Activated CD4-positive, alpha-beta T cell treated with anti-CD3 and anti-CD28 coated beads, Interleukin-2, amount 50 U/mL, for 4 hours (primary cell): ENCODE data around the gene HBD.
"Not testable (repeated sequence)": the region's sequence is repeated elsewhere in the genome, so short reads cannot be mapped to it uniquely, and the experiment has no call there.

Source experiments
- DNase-seq, 2 experiments: peaks; one replicate each; pipeline ENCODE4 v3.0.0-alpha.2; 2020

HBD gene

DNA sequence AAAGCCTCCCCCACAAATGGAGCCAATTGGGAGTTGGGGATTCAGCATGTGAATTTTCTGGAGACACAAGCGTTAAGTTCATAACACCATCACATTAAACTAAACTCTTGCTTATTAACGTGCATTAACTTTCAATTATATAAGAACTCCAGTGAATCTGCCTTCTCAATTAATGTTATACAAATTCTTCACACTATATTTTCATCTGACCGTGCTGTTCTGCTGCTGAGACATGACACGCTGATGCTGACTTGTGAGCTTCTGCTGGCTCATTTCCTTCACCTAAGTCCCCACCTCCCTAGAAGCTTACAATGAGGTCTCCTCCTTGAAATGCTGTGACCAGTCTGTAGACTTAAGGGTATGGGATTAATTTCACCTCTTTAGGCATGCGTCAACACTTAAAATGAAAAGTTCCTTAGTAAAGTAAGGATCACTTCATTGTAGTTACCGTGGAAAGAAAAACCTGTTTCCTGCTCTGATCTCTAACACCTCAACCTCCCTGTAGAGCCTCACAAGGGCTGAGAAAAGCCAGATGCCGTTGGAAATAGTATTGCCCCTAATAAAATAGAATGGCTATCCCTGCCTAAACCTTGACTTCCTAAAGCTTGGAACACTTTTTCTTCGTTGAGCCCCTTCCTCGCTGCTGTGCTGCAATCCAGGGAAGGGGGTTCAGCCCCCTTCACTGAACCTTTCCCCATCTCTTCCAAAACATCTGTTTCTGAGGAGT is 18.1 kb upstream of the HBD start:
- no peak for DNase-seq

DNA sequence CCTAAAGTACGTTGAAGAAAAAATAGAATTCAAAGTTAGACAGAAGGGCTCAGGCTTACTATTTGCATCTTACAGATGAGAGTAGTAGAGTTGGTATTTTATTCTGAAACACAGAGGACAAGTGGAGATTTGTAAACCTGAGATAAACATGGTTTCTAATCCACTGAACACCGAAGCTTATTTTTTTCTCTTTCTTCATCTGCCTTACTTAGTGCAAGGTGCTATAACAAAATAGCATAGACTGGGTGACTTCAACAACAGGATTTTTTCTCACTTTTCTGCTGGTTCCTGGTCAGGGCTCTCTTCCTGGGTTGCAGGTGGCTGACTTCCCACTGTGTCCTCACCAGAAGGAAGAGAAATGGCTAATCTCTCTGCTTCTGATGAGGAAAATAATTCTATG is 17.5 kb upstream of the HBD start:
- DNase-seq = no peak

DNA sequence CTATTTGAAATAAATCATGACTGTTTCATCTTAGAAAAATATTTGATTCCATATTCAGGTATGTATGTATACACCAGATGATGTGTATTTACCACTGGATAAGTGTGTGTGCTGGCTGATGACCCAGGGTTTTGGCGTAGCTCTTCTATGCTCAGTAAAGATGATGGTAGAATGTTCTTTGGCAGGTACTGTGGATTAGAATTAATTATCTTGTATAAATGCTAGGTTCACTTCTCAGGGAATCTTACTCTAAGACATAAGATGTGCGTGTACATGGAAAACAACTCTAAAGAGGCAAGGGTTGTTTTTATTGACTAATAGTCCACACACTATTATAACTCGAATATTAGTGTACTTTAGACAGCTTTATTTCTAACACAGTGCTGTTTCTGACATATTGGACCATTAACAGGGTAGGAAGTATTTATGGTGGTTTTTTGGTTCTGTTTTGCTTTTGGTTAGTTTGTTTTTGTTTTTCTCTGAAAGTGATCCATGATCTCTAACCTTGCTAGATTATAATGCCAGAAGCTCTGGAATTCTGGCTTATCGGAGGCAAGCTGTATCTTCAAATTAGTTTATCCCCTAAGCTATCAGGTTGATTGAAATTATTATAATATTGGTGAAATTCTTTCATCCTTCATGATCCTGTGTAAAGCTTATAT is 16.4 kb upstream of the HBD start:
- DNase-seq = no peak

GRCh38 chr11:5249807-5250396 is 15.6 kb upstream of the HBD start, which contains the start of gene HBG1:
Gene HBG1, minus strand, starts transcription at chr11:5249857. Its CDS starts 53 bp downstream, at chr11:5249804.
- DNase-seq = not testable (repeated sequence)

- not testable (repeated sequence) for DNase-seq
These were observed 14.2 kb upstream of the HBD start for GRCh38 chr11:5248498-5248897.

DNA sequence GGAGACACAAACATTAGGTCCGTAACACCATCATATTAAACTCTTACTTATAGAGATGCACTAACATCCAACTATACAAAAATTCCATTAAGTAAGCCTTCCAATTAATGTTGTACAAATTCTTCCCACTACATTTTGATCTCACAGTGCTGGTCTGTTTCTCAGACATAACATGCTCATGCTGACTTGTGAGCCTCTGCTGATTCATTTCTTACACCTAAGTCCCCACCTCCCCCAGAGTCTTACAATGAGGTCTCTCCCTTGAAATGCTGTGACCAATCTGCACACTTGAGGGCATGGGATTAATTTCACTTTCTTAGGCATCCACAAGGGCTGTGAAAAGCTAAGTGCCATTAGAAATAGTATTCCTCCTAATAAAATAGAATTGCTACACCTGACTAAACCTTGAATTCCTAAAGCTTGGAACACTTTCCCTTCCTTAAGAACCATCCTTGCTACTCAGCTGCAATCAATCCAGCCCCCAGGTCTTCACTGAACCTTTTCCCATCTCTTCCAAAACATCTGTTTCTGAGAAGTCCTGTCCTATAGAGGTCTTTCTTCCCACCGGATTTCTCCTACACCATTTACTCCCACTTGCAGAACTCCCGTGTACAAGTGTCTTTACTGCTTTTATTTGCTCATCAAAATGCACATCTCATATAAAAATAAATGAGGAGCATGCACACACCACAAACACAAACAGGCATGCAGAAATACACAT is 13.3 kb upstream of the HBD start:
- DNase-seq = no peak

GRCh38 chr11:5246772-5247471 is 12.6 kb upstream of the HBD start:
- no peak for DNase-seq

- DNase-seq = no peak
These were observed 10.9 kb upstream of the HBD start for GRCh38 chr11:5245155-5245554.

GRCh38 chr11:5243816-5244180 is 9.5 kb upstream of the HBD start:
- no peak for DNase-seq

DNA sequence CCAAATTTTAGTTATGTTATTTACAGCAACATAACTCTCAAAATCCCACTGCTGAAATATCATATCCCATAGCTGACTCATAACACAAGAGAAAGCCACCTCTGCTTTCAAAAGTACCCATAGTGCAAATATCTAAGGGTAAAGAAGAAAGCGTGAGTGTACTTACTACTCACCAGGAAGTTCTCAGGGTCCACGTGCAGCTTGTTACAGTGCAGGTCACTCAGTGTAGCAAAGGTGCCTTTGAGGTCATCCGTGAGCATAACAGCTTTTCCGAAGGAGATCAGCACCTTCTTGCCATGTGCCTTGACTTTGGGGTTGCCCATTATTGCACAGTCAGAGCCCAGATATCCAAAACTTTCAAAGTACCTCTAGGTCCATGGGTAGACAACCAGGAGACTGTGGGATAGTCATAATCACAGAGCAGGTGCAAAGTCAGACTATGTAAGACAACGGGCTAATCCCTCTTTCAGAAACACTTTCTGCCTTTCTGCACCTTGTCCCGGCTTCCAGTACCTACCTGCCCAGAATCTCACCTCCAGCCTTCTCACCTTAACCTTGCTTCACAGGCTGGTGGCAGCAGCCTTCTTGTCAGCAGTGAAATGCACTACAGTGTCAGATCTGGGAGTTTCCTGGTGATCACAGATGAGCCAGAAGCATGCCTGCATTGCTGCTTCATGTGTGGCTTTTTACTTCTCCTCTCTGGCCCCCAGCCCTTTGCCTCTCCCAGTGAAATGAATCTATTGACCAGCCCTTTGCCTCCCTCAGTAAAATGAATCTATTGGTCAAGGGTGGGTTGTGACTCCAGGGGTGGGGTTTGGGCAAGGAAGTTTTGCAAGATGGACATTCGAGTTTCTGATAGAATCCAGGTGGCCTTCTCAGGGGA is 8.9 kb upstream of the HBD start:
- no peak for DNase-seq

- no peak for DNase-seq
These were observed 7.9 kb upstream of the HBD start for GRCh38 chr11:5242208-5242607.

DNA sequence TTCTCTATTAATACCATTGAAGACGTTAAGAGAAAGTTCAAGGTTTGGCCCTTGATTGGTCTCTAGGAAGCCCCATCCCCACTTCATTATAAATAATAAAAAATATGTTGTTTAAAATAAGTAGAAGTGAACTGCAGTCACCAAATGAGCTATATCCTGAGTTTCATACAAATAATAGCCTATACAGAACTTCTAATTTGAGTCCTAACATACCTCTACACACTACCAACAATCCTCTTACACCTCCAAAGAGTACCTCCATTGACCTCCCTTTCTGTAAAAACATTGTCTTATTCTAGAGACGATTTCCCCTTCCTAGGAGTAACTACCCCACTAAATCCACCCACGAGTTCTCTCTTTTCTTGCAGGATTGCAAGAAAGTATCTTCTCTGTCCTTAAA is 7.2 kb upstream of the HBD start:
- no peak for DNase-seq

- no peak for DNase-seq
These were observed 6.2 kb upstream of the HBD start for GRCh38 chr11:5240458-5240857.

GRCh38 chr11:5240056-5240455 is 5.8 kb upstream of the HBD start:
- DNase-seq = no peak

DNA sequence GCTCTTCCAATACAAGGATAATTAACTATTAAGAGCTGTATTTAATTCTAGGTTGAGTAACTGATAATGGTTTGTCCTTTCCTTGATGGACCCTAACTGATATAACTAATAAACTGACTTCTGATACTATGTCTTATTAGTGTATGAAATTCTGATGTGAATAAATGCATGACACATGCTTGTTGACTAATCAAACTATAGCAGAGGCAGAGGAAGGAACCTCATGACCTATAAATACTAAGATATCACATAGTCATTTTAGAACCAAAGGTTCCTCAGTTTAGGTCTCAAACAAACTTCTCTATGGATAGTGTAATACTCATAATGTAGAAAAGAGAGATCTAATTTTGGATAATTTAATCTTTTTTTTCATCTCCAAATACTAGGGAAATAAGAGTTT is 4.8 kb upstream of the HBD start:
- DNase-seq = no peak

DNA sequence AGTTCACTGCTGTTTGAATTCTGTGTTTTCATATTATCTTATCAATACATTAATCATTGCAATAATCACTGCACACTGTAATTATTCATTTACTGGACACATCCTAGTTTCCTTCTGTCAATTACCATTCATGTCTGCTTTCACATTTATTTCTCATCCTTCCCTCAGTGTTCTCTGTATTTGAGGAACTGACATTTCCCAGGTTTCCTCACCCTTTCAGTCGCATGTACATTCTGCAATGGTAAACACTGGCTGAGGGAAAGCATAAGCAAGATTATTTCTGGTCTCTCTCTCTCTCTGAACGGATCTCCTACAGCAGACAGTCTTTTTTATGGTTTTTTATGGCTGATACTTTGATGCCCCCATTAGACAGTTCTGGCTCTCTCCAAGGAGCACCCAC is 4.2 kb upstream of the HBD start:
- DNase-seq = no peak

- no peak for DNase-seq
These were observed 3.1 kb upstream of the HBD start for GRCh38 chr11:5237420-5237819.

GRCh38 chr11:5235364-5236095 is 1.2 kb upstream of the HBD start:
- no peak for DNase-seq

DNA sequence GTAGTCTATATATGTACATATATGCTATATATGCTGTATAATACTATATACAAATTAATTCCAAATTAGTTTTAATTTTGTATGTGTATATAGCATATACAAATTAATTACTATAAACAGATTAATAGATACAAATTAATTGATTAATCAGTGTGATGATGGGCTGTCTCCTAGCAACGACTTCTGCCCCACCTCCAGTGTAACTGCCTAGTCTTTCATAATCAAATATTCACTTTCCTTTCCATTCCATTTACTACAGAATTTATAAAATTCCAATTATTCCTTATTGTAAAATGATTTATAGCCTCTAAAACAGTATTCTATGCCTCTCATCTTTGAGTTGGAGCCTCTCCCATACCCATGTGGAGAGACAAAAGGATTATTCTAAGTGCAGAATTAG is 976 bp downstream of the HBD start:
- no peak for DNase-seq

- DNase-seq = no peak
These were observed 1.5 kb downstream of the HBD start for GRCh38 chr11:5232821-5233220.

DNA sequence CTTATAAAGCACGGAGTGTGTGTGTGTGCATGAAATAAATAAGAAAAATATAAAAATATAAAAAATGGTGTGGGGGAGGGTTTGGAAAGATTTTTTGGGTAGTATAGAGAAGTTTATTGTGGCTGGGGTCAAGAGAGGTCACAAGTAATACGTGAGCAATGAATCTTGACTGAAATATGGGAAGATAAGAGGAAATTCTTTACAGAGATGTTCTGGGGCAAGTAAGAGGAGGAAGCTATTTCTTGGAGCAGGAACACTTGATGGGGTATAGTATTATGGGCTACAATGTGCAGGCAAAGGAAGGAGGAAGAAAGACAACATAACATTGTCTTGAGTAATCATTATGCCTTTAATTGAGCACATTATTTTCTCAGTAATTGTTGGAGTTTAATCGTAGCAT is 2.1 kb downstream of the HBD start:
- DNase-seq = no peak
